HepG2 (cell line): Measurements from ENCODE around the gene NOXO1. TPM values are rescaled to one million over a fixed set of nuclear protein-coding genes. Genes with fewer than 3 reads are reported as not detected.

Source experiments
- CENPBD1 ChIP-seq: sonication (generic); formaldehyde crosslinking; IDR thresholded peaks from 2 replicates; pipeline ENCODE4 v1.8.0; 2022; ENCODE audit warnings: missing genetic modification reagents, low read depth, mild to moderate bottlenecking, borderline replicate concordance
- DNMT3B ChIP-seq: conservative IDR thresholded peaks from 2 replicates; pipeline ENCODE4 v1.6.1; 2016; ENCODE audit warnings: missing biosample characterization, control low read depth
- EP300 ChIP-seq, 3 experiments: sonication (generic) in 1 of 3; formaldehyde crosslinking in 1 of 3; IDR thresholded peaks; 2 replicates each; pipeline versions ENCODE4 v1.5.1 to v1.6.1; 2011 to 2020; ENCODE audit warnings: low read depth in 2 of 3, low read length in 2 of 3, borderline replicate concordance in 1 of 3, improper control_type of control experiment in 1 of 3, mild to moderate bottlenecking in 1 of 3, missing genetic modification reagents in 1 of 3, moderate library complexity in 1 of 3
- FOXO1 ChIP-seq: sonication (generic); formaldehyde crosslinking; IDR thresholded peaks from 2 replicates; pipeline ENCODE4 v1.4.0; 2020; ENCODE audit warnings: missing genetic modification reagents
- GFI1 ChIP-seq: sonication (generic); formaldehyde crosslinking; IDR thresholded peaks from 2 replicates; pipeline ENCODE4 v1.5.0; 2020; ENCODE audit warnings: missing genetic modification reagents, mild to moderate bottlenecking, borderline replicate concordance
- GPBP1L1 ChIP-seq: sonication (generic); formaldehyde crosslinking; IDR thresholded peaks from 2 replicates; pipeline ENCODE4 v1.5.0; 2020; ENCODE audit warnings: mild to moderate bottlenecking, missing genetic modification reagents
- HCFC1 ChIP-seq: fragments of 150-350 bp; IDR thresholded peaks from 2 replicates; pipeline ENCODE4 v1.6.1; 2014; ENCODE audit warnings: low read depth, low read length
- SP2 ChIP-seq: sonication (generic); formaldehyde crosslinking; IDR thresholded peaks from 2 replicates; pipeline ENCODE4 v1.5.1; 2020; ENCODE audit warnings: mild to moderate bottlenecking, missing genetic modification reagents
- ZBTB40 ChIP-seq, 2 experiments: fragments of 450-650 bp in 1 of 2; sonication (generic) in 1 of 2; formaldehyde crosslinking in 1 of 2; IDR thresholded peaks; 2 replicates each; pipeline versions ENCODE4 v1.6.1 to v1.8.0; 2016 to 2022; ENCODE audit warnings: antibody characterized with exemption in 1 of 2, mild to moderate bottlenecking in 1 of 2, missing genetic modification reagents in 1 of 2
- ZNF251 ChIP-seq: sonication (generic); formaldehyde crosslinking; IDR thresholded peaks from 2 replicates; pipeline ENCODE4 v1.9.0; 2021; ENCODE audit warnings: mild to moderate bottlenecking, missing genetic modification reagents
- ZNF691 ChIP-seq: sonication (generic); formaldehyde crosslinking; IDR thresholded peaks from 2 replicates; pipeline ENCODE4 v1.4.0; 2020; ENCODE audit warnings: missing genetic modification reagents, low read depth, mild to moderate bottlenecking, borderline replicate concordance
- ZNF766 ChIP-seq: sonication (generic); formaldehyde crosslinking; IDR thresholded peaks from 2 replicates; pipeline ENCODE4 v1.5.0; 2020; ENCODE audit warnings: missing genetic modification reagents, borderline replicate concordance
- ZNF768 ChIP-seq: sonication (generic); formaldehyde crosslinking; IDR thresholded peaks from 2 replicates; pipeline ENCODE4 v1.4.0; 2020; ENCODE audit warnings: missing genetic modification reagents
- polyA plus RNA-seq, 8 experiments: library from polyadenylated mRNA; depleted of rRNA in 3 of 8; stranded (reverse) in 7 of 8; unstranded in 1 of 8; fragments of >200 nt; fragmentation: Illumina TruSeq in 4 of 8; extraction: Trizol in 4 of 8; gene quantifications; 2 replicates each; pipeline versions ENCODE4 v1.2.1 to v1.2.3, GENCODE V29; 2011 to 2016; ENCODE audit warnings: low read depth in 4 of 8, missing spikeins in 1 of 8, mixed read lengths in 1 of 8; ENCODE audit not compliant: insufficient read depth in 1 of 8
- total RNA-seq, 5 experiments: library from RNA; depleted of rRNA; stranded (reverse); fragments of >200 nt; fragmentation: Illumina TruSeq; extraction: Trizol; gene quantifications; 2 replicates each; pipeline ENCODE4 v1.2.3, GENCODE V29; 2016; ENCODE audit warnings: low read depth in 1 of 5

NOXO1 gene
- total and polyA plus RNA-seq, 2 of the 13 experiments (the other 11 are each of a cell fraction or from before 2014, with no cell fraction given) = 0.69 to 1.4 TPM

GRCh38 chr16:1984347-1985225, 3.3 kb upstream of the NOXO1 start (continued):
- TF ChIP-seq FOXO1 (CRISPR knock-in tag) = no peak
- TF ChIP-seq SP2 = no peak
- TF ChIP-seq ZBTB40 (IDR thresholded peaks at IDR 0.05) = no peak
- TF ChIP-seq ZBTB40 (CRISPR knock-in tag; IDR thresholded peaks at IDR 0.05) = no peak
- no peak for TF ChIP-seq GPBP1L1 (CRISPR knock-in tag)
- TF ChIP-seq ZNF251 (CRISPR knock-in tag) = no peak
- TF ChIP-seq ZNF768 (CRISPR knock-in tag) = no peak
- TF ChIP-seq EP300 (IDR thresholded peaks at IDR 0.05; ENCODE audit: low read depth in 2 of 2, low read length in 2 of 2) = 0 out of 4 replicates have a peak, but pooled peaks of 1 of the 2 experiments have one; percentile 22
- no peak for TF ChIP-seq EP300 (CRISPR knock-in tag; IDR thresholded peaks at IDR 0.05; ENCODE audit: borderline replicate concordance)
- TF ChIP-seq GFI1 (CRISPR knock-in tag) = no peak
- TF ChIP-seq HCFC1 = no peak
- no peak for TF ChIP-seq DNMT3B (CRISPR knock-in tag)
- no peak for TF ChIP-seq CENPBD1 (CRISPR knock-in tag)
- TF ChIP-seq ZNF691 (CRISPR knock-in tag) = no peak
- TF ChIP-seq ZNF766 (CRISPR knock-in tag) = no peak
